COLO668 (cell line): Measurements from ENCODE around the gene TCAIM.

Experiments used
- DNase-seq: peaks from one replicate; lab custom pipeline; 2025; ENCODE audit not compliant: unreplicated experiment; lab: John Stamatoyannopoulos, UW

TCAIM gene

DNA sequence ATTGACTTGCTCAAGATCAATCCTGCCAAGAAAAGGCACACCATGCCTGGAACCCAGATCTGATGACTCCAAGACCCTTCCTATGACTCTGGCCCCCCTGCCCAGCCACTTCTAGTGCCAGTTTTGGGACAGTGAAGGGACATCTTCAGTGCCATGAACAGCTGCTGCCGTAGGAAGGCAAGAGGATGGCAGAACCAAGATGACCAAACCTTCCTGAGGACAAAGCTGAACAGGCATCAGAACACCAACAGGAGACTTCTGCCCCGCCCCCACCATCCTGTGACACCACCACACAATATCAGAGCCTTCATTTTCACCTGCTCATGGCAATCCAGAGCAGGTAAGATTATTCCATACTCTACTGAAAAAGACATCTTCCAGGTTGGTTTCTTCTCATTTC, 105.9 kb downstream of the TCAIM start:
- no peak for DNase-seq

DNA sequence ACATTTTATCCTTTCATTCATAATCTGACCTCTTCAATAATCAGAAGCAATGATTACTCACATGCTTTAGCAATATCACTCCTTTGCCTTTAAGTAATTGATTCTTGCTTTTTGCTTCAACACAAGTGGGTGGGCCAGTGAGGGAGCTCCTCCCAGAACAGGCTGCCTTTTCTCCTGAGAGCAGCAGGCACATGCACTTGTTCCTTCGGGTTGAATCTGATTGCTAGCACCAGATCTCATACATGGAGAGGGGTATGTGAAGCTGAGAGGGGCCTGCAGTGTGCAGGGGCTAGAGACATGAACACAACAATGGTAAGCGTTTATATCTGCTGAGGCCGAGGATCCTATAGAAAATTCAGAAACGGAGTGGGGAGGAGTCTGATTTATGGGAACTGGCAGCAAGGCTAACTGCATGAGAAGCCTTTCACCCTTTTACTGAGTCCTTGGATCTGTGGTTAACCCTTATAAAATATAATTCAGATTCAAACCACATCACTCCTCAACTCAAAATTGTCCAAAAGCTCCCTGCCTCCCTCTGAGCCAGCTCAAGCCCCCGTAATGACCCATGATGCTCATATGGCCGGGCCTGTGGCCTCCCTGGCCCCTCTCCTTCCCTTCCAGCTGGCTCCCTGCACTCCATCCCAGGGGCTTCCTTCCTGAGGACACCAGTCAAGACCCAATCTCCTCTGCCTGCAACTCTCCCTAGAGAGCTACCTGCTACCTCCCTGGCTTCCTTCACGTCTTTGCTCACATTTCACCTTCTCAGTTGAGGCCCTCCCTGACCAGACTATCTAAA, 106.5 kb downstream of the TCAIM start:
- no peak for DNase-seq

DNA sequence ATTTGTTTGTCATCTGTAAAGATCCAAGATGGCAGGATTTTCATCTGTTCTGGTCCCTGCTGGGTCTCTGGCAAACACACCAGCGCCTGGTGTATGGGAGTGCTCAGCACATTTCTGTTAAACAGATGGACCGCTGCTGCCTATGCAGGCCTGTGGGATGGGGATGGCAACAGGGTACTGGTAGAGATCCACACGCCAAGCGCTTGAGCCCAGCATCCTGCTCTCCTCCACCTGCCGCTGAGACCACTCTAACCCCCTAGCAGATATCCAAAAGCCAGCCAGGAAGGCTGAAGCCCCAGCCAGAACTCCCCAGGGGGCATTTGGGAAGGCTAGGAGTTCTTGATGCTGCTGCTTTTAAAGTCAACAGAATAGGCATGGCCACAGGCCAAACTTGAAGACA, 107.2 kb downstream of the TCAIM start:
- no peak for DNase-seq

DNA sequence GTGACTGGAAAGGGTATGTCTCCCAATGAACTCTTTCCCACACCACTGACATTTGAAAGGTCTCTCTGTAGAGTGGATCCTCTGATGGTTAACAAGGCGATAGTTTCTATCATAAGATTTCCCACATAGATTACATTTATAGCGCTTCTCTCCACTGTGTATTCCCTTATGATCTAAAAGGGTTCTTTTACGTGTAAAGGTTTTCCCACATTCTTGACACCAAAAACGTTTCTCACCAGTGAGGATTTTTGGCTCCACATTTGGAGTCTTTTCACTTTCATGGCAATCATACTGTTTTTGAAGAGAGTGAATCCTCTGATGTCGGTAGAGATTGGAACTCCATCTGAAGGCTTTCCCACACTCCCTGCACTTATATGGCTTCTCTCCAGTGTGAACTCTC, 108.4 kb downstream of the TCAIM start:
- no peak for DNase-seq

DNA sequence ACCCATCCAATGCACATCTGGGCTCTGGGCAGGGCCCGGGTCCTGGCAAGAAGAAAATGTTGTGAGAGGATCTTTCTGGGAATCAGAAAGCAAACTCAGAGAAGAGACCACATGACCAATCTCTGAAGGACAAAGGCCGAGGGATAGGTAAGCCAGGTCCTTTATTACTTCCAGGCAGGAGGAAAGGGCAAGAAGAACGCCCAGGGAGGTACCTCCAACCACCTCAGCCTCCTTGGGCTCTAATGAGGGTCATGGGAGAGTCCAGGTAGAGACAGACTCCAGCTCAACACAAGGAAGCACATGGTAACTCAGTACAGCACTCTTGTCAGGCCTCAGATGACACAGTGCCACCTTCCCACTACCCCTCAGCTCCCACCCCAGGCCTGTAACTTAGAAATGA, 112.9 kb downstream of the TCAIM start:
- no peak for DNase-seq

DNA sequence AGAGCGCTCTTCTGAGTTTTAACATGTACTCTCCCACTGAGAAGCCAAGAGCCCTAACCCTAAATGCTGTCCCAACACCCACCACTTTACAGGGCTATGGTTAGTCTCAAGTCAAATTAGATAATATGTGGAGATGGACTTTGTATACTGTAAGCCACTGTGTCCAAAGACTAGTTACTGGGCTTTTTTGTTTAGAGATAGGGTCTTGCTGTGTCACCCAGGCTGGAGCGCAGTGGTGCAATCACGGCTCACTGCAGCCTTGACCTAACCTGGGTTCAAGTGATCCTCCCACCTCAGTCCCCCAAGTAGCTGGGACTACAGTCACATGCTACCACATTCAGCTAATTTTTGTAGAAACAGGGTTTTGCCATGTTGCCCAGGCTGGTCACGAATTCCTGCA, 115.7 kb downstream of the TCAIM start:
- DNase-seq: no peak

DNA sequence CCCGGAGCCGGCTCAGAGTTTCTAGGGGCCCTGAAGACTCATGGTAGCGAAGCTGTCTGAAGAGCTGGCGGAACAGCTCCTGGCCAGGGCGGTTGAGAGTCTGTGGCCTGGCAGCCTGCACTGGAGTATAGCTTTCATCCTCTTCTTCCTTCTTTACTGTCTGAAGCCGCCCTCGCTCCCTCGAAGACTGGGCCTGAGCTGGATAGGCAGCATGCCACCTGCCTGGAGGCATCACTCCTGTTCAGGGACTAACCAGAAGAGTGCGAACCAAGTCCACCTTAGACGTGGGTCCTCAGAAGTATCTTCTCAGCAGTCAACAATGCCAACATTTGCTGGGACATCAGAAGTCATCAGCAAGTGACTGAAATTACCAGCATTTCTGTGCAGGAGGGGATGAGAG, 116.8 kb downstream of the TCAIM start:
- no peak for DNase-seq
